GM12872 (cell line): Measurements from ENCODE around the gene OSR1.

ENCODE experiments used
- TF ChIP-seq, protein P1 (sequence below): IDR thresholded peaks from 3 replicates; pipeline ENCODE4 v1.5.1; 2011; ENCODE audit warnings: low read depth, mild to moderate bottlenecking, low read length, moderate library complexity; ENCODE audit not compliant: insufficient read depth

OSR1 gene

GRCh38 chr2:19371996-19372582 is 13.7 kb upstream of the OSR1 start:
- TF ChIP-seq, protein P1, sequence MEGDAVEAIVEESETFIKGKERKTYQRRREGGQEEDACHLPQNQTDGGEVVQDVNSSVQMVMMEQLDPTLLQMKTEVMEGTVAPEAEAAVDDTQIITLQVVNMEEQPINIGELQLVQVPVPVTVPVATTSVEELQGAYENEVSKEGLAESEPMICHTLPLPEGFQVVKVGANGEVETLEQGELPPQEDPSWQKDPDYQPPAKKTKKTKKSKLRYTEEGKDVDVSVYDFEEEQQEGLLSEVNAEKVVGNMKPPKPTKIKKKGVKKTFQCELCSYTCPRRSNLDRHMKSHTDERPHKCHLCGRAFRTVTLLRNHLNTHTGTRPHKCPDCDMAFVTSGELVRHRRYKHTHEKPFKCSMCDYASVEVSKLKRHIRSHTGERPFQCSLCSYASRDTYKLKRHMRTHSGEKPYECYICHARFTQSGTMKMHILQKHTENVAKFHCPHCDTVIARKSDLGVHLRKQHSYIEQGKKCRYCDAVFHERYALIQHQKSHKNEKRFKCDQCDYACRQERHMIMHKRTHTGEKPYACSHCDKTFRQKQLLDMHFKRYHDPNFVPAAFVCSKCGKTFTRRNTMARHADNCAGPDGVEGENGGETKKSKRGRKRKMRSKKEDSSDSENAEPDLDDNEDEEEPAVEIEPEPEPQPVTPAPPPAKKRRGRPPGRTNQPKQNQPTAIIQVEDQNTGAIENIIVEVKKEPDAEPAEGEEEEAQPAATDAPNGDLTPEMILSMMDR = no peak

- TF ChIP-seq, protein P1 = no peak
Measured at GRCh38 chr2:19369341-19369955, 11.0 kb upstream of the OSR1 start.

DNA sequence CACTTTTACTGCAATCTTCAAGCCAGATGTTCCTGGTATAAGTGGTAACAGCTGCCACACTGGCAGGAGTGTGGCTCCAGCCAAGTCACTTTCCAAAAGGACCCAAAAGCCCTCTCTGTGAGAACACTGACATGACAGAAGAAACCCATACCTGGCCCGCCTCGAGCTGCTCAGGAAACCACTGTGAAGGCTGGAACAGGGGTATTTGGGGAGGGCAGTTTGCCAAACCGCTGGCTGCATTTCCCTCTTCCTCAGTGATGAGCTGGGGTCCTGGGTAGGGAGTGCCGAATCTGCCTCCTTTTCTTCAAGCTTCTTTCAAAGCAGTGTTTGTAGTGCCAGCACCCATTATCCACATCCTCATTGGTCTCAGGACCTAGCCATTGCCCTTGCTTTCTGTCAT is 10.3 kb upstream of the OSR1 start:
- TF ChIP-seq, protein P1 = no peak

- TF ChIP-seq, protein P1 = no peak
Measured at GRCh38 chr2:19367326-19367725, 8.9 kb upstream of the OSR1 start.

DNA sequence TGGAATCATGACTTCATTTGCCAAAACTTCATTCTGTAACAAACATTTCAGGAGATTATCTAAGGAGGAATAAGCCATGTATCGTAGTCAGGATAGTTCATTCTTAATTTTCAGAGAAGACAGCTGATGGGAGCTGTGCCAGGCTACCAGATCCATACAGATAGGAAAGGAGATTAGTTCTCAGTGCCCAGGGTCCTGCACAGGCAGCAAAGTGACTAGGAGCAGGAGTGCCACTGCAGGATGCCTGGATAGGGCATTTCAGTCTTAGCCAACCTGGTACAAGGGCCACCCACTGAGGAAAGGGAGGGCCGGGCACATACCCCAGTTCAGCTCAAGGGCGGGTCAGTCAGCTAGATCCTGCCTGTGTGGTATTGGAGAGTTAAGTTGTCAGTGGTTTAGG is 6.7 kb upstream of the OSR1 start:
- TF ChIP-seq, protein P1 = no peak

DNA sequence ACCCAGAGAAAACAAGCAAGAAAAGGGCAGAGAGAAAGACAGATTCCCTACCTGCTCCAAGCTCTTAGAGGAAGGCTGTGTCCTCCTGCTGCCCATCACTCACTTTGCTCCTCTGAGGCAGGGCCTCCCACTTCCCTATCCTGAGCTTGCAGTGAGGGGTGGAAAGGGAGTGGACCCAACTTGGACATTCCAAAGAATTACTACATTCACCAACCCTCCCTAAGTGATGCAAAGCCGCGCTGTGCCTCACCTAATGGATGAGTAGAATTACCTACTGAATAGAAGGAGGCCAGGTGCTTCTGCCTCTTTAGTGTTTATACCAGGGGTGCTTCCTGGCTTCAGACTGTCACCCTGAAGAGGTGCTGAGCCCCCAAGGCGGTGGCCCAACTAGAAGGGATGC is 5.6 kb upstream of the OSR1 start:
- TF ChIP-seq, protein P1 = no peak

GRCh38 chr2:19363474-19363778 is 5.0 kb upstream of the OSR1 start:
- TF ChIP-seq, protein P1 = no peak
